ENCODE results near the gene SAMSN1.
A peak's percentile ranks its signal among the peaks of the same experiment; 100 is the strongest.

The SAMSN1 gene

DNA sequence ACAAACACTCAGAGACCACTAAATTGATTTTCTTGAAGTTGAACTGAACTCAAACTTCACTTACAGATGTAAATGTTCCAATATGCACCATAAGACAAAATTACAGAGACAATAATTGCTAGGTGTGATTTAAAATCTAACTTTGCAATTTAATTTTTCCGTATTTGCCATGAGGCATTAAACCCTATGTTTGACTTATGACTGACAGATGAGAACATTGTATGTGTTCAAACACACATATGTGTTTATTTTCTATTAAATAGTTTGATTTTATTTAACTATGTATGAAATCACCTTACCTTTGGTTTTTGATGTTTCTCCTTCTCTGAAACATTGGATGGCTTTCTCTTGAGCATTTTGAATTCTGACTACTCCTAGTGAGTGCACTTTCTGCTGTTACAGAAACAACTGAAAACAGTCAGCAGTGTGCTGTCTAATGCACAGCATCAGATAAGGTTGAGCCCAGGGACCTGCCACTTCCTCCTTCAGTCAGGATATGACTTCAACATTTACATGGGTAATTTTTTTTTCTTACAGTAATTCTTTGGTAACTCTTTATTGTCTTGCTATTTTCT is at the start of gene SAMSN1:
SAMSN1 (minus strand) TSS at position 410 of the 575 bp plus-strand sequence; CDS start at position 356, 54 bp downstream.
- DNase-seq: peak; percentile 96

DNA sequence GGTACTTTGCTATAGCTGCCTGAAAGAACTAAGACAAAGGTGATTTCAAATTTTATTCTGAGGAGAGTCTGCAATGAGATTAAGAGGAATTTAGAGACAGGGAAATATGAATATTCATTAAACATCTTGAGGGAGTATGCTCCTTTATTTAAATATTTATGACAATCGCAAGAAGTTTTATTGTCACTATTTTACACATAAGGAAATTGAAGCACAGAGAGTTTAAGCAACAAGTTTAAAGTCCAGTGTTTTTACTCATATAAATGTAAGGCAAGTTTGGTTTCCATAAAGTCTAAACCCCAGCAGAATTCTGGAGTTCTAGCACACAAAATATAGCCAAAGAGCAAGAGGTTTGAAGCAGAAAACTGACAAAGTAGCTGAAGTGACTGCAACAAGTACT is 49.3 kb upstream of the SAMSN1 start:
- no peak for DNase-seq

DNA sequence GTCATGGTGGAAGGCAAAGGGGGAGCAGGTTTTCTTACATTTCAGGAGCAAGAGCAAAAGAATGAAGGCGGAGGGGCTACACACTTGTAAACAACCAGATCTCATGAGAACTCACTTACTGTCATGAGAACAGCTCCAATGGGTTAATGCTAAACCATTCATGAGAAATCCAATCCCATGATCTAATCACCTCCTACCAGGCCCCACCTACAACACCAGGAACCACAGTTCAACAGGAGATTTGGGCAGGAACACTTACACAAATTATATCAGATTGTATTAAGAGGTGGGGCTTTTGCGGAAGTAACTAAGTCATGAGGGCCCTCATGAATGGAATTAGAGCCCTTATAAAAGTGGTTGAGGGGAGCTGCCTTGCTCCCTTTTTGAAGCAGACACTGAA is 48.9 kb upstream of the SAMSN1 start:
- DNase-seq: no peak

DNA sequence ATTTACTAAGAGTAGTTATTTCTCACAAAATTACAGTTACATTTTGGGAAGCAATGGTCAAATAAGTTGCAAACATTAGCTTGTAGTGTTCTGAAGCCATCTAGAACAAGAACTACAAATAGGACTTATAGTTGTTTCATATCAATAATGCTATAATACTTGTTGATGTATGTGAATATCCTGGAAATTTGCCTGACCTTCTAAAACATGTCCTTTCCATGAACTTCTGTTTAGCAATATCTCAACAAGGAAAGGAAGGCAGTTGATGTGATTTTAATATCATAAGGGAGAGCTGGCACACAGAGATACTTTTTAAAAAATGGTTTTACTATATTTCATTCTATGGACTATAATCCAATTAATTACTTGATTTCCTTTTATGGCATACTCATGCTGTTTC is 47.1 kb upstream of the SAMSN1 start:
- no peak for DNase-seq

DNA sequence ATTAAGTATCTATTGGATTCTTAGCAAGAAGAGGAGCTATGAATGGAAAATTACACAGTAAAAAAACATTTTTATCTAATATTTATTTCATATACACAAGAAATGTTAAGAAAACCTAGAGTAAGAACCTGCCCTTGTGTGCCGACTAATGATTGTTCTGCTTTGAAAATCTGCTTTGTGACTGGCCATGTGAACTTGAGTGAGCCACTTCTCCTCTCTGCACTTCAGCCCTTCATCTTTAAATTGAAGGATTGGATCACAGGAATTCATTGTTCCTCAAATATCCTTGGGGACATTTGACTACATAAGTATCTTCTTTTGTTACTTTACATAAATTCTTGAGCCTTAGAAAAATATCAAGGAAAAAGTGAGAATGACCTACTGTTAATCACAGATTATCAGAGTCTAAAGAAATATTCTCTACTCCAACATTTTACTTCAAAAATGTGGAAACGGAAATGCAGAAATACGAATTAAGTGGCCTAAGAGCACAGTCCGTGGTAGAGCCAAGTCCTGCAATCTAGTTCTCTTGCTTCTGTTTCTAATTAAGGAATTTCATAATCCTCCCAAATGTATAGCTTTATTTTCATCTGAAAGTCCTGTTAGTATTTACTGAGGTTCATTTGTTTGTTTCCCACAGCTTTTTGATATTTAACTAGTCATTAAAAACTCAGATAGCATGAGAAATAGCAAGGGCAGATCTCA is 46.3 kb upstream of the SAMSN1 start:
- DNase-seq: no peak

DNA sequence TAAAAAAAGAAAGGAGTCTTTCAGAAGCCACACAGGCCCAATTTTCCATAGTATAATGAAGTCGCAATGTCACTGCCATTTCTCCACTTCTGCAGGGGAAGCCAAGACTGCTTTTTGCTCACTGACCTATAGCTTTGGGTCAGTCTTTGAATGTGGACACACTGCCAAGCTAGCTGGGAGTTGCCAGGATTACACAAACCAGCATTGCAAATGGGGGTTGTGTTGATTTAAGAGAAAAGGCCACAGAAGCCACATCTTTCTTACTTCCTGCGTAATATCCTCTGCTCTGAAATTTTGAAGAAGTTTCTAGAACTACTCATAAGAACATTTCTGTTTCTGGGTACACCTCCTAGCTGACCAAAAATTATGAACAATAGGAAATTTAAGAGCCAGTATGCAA is 45.8 kb upstream of the SAMSN1 start:
- DNase-seq: peak; percentile 69

DNA sequence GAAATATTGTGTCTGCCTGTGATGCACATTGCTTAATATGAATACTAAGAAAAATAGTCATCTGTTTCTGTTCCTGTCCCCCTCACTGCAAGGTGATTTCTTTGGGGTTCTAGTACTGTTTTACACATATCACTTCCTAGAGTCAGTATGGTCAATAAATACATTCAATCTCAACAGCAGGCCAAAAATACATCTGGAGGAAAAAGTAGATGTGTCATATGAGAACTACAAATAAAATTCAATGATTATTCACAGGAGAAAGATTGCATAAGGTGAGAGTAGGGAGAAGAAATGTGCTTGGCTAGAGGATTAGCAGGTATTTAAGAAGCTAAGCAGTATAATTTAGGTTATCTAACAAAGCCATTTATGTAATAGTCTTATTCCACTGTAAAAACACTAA is 45.3 kb upstream of the SAMSN1 start:
- DNase-seq: no peak

DNA sequence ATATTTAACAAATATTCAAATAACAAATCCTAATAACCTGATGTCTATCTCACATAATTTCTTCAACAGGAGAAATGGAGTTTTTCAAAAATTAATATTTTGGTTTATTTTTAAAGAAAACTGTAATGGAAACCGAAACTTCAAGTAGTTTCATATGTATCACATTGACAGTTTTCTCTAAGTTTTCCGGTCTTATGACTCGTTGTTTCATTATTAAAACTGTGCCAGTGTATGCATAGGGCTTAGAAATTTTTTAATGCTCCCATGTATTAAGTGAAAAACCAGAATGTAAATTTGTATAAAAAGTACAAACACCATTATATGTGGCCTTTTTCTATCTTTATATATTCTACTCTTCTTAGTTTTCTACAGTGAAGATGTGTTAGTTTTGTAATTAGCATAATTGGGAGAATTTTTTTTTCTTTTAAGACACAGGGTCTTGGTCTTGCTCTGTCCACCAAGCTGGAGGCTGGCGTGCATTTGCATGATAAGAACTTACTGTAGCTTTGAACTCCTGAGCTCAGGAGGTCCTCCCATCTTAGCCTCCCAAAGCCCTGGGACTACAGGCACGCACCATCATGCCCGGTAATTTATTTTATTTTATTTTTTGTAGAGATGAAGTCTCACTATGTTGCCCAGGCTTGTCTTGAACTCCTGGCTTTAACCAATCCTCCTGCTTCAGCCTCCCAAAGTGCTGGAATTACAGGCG is 43.9 kb upstream of the SAMSN1 start:
- DNase-seq: no peak

DNA sequence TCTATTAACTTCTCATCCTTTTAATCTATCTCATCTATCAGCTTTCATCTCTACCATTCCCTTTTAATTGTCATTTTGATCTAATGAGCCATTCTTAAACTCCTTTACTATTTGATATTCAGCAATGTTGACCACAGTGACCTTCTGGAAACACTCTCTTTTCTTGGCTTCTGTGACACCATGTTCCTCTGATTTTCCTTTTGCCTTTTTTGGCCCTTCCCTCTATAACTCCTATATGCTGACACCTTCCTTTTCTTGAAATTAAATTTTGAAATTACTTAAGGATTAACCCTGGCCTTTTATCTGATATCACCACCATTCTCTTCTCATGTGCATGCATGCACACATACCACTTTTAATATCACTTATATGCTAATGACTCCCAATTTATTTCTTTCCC is 41.2 kb upstream of the SAMSN1 start:
- DNase-seq: no peak

DNA sequence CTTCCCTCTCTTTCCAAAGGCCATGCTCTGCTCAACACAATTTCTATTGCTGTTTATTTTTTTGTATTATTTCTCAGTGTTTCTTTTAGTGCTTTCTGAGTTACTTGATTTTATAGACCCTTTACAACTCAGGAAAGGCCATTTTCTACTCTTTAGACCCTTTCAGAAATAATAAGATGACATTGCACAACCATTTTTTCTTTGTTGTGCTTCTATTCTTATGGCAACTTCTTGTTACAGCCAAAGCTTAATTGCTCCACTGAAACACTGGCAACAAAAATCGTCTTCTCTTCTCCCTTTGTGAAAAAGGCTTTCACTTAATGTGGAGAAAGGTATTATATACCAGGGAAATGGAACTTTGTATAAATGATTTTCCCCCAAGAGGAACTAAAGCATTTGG is 39.0 kb upstream of the SAMSN1 start:
- DNase-seq: peak; percentile 16

DNA sequence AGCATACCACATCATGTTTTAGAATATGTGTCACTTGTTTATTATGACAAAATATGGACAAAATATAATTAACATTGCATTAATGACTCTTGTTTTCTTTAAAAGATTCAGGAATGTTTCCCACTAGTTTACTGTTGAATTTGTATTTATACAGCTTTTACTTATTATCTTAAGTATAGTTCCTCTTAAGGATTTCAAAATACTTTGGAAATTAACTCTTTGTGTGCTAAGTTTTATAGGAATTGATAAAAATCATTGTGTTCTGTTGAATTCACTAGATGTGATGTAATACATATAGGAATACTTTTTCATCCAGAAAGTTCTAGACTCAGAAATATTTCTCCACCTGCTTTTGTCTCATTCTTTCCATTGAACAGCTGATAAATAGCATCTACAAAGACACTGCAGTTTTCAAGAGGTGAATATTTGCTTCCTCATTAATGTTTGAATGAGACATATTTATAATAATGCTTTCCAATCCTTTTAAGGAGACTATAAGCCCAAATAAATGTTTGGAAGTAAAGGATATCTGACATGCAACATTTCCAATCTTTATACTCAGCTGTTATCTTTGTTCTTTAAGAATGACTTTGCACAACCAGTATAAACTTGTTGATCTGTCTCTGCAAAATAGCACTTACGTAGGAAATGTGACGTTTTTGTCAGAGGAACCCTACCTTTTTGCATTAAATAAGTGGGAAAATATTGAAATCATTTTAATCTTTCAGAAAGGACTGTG is 38.4 kb upstream of the SAMSN1 start:
- DNase-seq: peak; percentile 68

DNA sequence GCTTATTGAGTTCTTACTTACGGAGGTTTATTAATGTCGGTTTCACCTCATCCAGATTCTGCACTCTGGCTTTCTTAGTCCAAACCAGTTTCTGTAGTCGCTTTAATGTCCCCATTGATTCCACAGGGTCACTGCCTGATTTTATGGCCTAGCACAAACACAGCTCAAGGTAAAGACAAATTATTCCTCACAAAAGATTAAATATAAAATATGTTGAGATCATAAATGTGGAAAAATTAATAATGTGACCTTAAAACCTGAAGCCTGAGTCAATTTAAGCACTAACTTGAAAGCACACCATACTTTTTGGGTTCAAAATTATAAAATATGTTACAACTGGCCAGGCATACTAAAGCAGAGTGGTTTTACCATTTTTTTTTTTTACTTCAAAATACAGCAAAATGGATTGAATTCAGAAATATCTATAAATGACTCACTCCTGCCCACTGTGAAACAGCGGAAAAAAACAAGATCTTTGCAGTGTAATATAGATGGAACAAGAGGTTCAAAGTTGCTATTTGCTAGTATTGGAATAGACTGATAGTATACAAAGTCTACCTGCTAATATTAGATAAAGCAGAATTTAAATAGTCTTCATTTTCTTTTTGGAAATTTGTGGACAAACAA is 37.6 kb upstream of the SAMSN1 start:
- peak; percentile 47 for DNase-seq

DNA sequence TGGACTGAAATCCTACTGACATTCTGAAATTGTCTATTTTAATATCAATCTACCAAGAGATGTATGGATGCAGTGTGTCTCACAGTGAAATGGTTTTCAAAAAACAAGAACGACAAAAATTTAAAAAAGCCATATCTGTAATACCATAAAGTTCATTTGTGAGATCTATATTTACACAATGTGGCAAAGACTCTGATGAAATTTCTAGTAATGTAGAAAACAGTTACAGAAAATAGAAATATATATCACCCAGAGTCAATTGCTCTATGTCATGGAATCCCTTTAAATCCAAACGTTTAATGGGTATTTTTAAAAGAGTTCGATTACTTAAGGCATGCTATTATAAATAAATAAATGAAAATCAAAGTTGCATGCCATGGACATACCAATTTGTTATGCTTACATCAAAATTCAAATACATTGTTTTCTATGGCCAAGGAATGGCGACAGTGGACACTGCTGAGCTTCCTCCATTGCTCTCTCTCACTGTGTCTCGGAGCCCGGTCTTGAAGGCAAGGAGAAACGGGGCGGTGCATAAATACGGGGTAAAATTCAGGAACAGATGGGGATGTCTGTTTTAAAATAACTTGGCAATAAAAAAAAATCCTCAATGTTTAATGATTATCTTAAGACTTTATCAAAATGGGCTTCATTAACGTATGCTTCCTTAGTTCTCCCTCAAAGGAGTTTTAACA is 37.0 kb upstream of the SAMSN1 start:
- no peak for DNase-seq

DNA sequence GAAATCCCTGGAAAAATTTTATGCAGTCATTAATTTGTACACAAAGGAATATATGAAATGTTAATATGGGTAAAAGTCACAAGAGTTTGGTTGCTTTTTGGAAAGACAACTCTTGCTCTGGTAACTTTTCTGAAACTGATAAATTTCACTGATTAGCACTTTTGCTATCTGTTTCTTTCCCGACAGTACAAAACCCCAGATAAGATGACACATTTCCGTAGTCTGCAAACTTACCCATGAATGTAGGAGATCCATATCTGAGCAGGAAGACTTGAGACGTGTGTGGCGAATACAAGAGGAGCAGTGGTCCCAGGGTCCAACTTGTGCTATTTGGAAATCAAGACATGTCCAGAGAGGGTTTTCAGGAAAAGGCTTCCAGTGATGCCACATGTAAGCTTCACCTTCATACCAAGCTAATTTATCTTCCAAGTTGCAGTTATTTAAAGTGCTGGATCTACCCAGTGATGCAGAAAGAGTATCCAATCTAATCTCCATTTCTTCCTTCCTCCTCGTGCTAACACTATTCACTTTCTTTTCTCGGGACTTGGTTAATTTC is 35.9 kb upstream of the SAMSN1 start:
- peak; percentile 79 for DNase-seq

DNA sequence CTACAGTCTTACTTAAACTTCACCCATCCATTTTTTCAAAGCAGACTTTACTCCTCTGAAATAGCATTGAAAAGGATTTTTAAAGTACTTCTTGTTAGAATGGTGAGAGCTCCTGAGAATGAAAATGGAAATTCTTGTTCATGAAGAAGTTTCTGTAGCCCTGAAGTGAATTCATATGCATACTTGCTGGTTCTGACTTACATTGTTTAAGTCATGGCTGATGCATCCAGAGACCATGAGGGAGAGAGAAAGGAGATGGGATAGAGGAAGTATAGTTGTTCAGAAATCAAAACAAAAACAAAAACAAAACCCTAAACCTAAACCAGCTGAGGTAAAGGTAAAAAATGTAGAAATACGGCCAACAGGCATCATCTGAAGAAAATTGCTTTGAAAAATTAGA is 27.1 kb upstream of the SAMSN1 start:
- DNase-seq: no peak

DNA sequence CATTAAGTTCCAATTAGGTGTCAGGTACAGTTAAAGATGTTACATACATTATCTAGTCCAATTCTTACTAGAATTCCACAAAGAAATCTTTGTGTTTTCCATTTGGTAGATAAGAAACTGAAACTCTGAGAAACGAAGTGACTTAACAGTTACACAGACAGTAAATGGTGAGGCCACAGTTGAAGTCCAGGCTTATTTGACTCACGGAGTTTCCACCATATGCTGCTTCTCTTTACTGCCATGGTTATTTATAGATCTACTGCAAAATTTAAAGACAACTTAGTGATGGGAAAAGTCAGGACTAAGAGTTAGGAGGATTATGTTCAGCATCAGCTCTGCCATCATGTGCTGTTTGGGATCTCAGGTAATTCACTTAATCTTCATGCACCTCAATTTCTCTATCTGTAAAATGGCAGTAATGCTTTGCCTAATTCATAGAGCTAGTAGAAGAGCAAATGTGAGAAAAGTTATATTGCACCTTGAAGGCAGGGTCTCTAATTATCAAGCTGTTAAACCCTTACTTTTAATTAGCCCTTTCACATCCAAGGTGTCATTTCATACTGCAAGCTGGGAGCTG is 26.2 kb upstream of the SAMSN1 start:
- no peak for DNase-seq

DNA sequence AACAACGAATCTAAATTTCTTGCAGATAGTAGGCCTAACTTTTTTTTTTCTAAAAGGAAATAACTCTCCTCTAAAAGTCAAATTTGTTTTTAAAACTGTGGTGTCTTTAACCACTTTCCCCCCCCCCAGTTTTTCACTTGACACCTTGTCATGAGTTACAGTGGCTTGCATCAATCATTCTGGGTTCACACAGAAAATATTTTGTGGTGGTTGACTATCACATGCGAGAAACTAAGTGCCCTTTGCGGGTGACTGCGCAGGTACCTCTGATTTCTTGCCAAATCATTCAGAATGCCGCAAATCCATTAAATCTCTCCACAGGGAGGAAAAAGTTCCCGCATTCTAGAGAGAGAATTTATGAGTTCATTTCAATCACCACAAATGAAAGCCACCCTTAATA is 23.8 kb upstream of the SAMSN1 start:
- DNase-seq: no peak

DNA sequence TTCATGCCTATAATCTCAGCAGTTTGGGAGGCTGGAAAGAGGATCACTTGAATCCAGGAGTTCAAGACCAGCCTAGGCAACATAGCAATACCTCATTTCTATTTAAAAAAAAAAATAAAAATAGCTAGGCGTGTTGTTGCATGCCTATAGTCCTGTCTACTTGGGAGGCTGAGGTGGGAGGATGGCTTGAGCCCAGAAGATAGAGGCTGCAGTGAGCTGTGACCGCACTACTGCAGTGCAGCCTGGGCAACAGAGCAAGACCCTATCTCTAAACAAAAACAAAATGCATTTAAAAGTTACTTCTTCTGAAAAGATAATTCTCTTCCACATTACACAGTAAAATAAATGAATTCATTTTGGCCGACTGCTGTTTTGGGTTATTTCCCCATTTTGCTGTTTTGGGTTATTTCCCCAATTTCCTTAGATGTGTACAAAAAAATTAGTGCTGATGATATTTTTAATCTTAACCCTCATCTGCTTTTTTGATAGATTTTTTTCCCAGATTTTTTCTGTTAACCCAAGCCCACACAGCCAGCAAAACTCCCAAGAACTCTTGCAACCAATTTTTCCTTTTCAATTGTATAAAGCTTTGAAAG is 23.0 kb upstream of the SAMSN1 start:
- DNase-seq: no peak

DNA sequence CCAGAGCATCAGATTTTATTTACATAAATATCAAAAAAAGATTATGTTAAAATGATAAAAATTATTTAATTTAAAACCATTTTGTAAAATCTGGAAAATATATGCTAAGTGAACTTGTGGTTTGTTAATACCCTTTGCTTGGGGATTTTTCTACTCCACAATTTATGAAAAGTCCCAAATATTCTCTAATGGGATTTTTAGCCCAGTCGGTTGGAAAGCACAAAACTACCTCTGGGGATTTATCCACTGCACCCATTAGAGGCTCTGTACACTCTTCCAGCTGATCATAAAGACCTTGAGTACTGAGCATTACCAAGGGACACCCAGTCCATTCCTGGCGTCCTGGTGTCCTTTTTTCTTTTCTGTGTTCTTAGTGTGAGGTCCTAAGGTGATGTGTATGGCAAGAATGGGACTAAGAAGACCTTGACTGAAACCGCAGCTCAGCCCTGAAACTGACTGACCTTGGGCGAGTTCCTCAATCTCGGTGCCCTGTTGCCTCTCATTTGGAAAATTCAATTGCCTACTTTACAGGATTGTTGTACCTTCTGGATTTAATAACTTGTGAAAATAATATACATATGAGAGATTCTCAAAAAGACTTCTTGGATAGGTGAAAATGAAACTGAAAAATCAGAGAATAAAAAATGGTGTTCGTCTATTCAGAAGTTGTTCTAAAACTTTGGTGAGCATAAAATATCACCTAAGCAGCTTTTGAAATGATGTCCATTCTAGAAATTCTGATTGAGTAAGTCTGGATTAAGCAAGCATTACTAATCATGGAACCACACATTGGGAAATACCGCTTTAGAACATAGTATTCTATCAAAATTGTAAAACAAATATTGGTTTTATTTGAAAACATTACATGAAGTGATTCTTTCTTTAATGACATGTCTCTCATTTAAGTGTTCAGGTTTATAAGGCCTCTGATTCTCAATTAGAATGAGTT is 21.5 kb upstream of the SAMSN1 start:
- DNase-seq: peak; percentile 41

DNA sequence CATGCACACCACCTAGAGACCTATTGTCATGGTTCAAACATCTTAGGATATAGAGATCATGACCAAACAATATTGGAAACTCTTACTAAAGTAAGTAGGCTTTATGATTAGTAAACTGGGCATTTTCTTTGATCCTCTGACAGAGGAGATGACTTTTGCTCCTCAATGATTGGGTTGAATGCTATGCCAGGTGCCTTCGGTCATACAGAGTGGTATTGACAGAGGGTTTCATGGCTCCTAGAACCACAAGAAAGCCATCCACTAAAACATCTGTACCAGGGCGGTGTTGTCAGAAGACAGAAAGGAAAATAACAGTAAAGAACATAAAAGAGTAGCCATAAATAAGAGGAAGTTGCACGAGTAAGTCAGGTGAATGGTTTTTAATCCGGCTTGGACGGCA is 20.8 kb upstream of the SAMSN1 start:
- no peak for DNase-seq

Measured in hematopoietic multipotent progenitor cell treated with erythropoietin and hydrocortisone succinate and interleukin-3 and kit ligand, for 4 days (in vitro differentiated cells).